HEK293T (cell line): Measurements from ENCODE around the gene CELSR1.

Experiments used
- SP1 ChIP-seq: fragments of 450-650 bp; IDR thresholded peaks from 2 replicates; pipeline ENCODE4 v1.6.1; 2017
- SUZ12 ChIP-seq: fragments of 450-650 bp; IDR thresholded peaks from 2 replicates; pipeline ENCODE4 v1.6.1; 2016; ENCODE audit warnings: mild to moderate bottlenecking

DNA sequence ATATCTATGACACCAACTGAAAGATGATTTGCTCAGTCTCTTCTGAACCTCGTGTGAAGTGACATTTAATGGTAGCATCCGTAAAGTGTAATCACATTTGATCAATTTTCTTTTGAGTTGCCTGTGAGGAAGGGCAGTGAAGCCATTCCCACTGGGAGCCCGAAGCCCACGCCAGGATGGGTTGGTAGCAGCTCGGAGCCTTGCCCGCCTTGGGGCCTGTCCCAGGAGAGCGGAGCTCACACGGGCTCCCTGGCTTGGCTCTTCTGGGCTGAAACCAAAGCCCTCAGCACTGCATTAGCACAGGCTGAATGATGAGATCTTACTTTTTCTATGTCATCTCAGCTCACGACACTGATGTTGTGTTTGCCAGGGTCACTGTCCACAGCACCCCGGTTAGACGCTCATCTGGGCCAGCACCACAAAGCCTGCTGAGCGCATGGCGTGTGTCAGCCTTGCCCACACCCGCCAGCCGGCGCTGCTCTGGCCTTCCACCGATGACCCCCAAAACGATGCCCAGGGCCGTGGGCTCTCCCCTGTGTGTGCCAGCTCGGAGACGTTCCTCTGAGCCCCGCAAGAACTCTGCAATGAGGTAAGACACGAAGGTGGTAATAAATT, 211.2 kb downstream of the CELSR1 start:
- no peak for TF ChIP-seq SP1
- no peak for TF ChIP-seq SUZ12
